Measurements from ENCODE around the gene CDK6.

Gene CDK6

GRCh38 chr7:92661651-92662050 is 174.7 kb downstream of the CDK6 start:
- DNase-seq (ENCODE audit: low spot score), result no peak
- no peak for TF ChIP-seq CTCF (IDR thresholded peaks at IDR 0.05; ENCODE audit: extremely low read depth, missing control alignments)

- no peak for DNase-seq (ENCODE audit: low spot score)
- TF ChIP-seq CTCF (IDR thresholded peaks at IDR 0.05; ENCODE audit: extremely low read depth, missing control alignments), result no peak
These were observed 177.7 kb downstream of the CDK6 start for GRCh38 chr7:92658671-92659070.

GRCh38 chr7:92657391-92657790 is 179.0 kb downstream of the CDK6 start:
- no peak for DNase-seq (ENCODE audit: low spot score)
- TF ChIP-seq CTCF (IDR thresholded peaks at IDR 0.05; ENCODE audit: extremely low read depth, missing control alignments), result no peak

- TF ChIP-seq CTCF (IDR thresholded peaks at IDR 0.05; ENCODE audit: extremely low read depth, missing control alignments), result no peak
- DNase-seq (ENCODE audit: low spot score), result no peak
These were observed 180.3 kb downstream of the CDK6 start for GRCh38 chr7:92656121-92656520.

GRCh38 chr7:92655346-92655884 is 181.0 kb downstream of the CDK6 start:
- no peak for DNase-seq (ENCODE audit: low spot score)
- no peak for TF ChIP-seq CTCF (IDR thresholded peaks at IDR 0.05; ENCODE audit: extremely low read depth, missing control alignments)

GRCh38 chr7:92653136-92653535 is 183.2 kb downstream of the CDK6 start:
- no peak for TF ChIP-seq CTCF (IDR thresholded peaks at IDR 0.05; ENCODE audit: extremely low read depth, missing control alignments)
- DNase-seq (ENCODE audit: low spot score), result no peak

GRCh38 chr7:92652536-92652935 is 183.8 kb downstream of the CDK6 start:
- no peak for DNase-seq (ENCODE audit: low spot score)
- TF ChIP-seq CTCF (IDR thresholded peaks at IDR 0.05; ENCODE audit: extremely low read depth, missing control alignments), result no peak

Data from GM20000 (cell line).